HEK293 (cell line): Measurements from ENCODE around the gene CACNA2D1.

ENCODE experiments used
- CTCF ChIA-PET: fragments of 350-600 bp; formaldehyde crosslinking; extraction: SDS; loops from one replicate; lab custom pipeline; 2021; ENCODE audit warnings: antibody characterized with exemption; lab: Yijun Ruan, JAX
- POLR2A ChIA-PET: fragments of 300-600 bp; formaldehyde crosslinking; extraction: SDS; loops from one replicate; lab custom pipeline; 2020; ENCODE audit warnings: antibody characterized with exemption, inconsistent platforms; lab: Yijun Ruan, JAX
- H3K27ac ChIP-seq: fragments of 200-500 bp; sonication (Bioruptor generic); 2 replicates; pipeline ENCODE4 v1.5.1; 2014; ENCODE audit warnings: low read depth, low read length, control low read depth, inconsistent platforms; ENCODE audit errors: extremely low read depth
- H3K36me3 ChIP-seq, 2 experiments: fragments of 200-500 bp in 1 of 2; sonication (Bioruptor generic) in 1 of 2; 1 replicate in 1 of 2; 2 replicates in 1 of 2; pipeline ENCODE4 v1.5.1; 2014 to 2017; ENCODE audit warnings: inconsistent platforms in 2 of 2, low read length in 2 of 2; ENCODE audit not compliant: control insufficient read depth in 2 of 2, insufficient read depth in 1 of 2
- H3K4me1 ChIP-seq: fragments of 200-500 bp; sonication (Bioruptor generic); 2 replicates; pipeline ENCODE4 v1.5.1; 2014; ENCODE audit warnings: mild to moderate bottlenecking, low read length, inconsistent platforms; ENCODE audit not compliant: control insufficient read depth, insufficient read depth
- H3K4me3 ChIP-seq: 2 replicates; pipeline ENCODE4 v1.5.1; 2011; ENCODE audit warnings: low read depth, mild to moderate bottlenecking, control low read depth, low read length, moderate library complexity
- H3K9me3 ChIP-seq: fragments of 200-500 bp; sonication (Bioruptor generic); 2 replicates; pipeline ENCODE4 v1.5.1; 2014; ENCODE audit warnings: low read depth, low read length, inconsistent platforms; ENCODE audit not compliant: control insufficient read depth, insufficient read depth
- AEBP2 ChIP-seq: fragments of 450-650 bp; formaldehyde crosslinking; IDR thresholded peaks from 2 replicates; pipeline ENCODE4 v1.5.1; 2016; ENCODE audit warnings: missing biosample characterization, missing genetic modification characterization, borderline replicate concordance
- EGR2 ChIP-seq: fragments of 450-650 bp; formaldehyde crosslinking; IDR thresholded peaks from 2 replicates; pipeline ENCODE4 v1.5.1; 2016; ENCODE audit warnings: low read depth, missing biosample characterization, missing genetic modification characterization
- PRDM2 ChIP-seq: fragments of 450-650 bp; formaldehyde crosslinking; IDR thresholded peaks from 2 replicates; pipeline ENCODE4 v1.5.1; 2016; ENCODE audit warnings: missing biosample characterization, missing genetic modification characterization, borderline replicate concordance
- RBAK ChIP-seq: fragments of 450-650 bp; formaldehyde crosslinking; IDR thresholded peaks from 2 replicates; pipeline ENCODE4 v1.5.1; 2016; ENCODE audit warnings: missing biosample characterization, missing genetic modification characterization
- ZBTB10 ChIP-seq: fragments of 450-650 bp; formaldehyde crosslinking; IDR thresholded peaks from 2 replicates; pipeline ENCODE4 v1.5.1; 2016; ENCODE audit warnings: missing biosample characterization, missing genetic modification characterization
- ZBTB11 ChIP-seq: fragments of 450-650 bp; formaldehyde crosslinking; conservative IDR thresholded peaks from 2 replicates; pipeline ENCODE4 v1.5.1; 2016; ENCODE audit warnings: low read depth, missing biosample characterization, missing genetic modification characterization
- ZBTB17 ChIP-seq: fragments of 450-650 bp; formaldehyde crosslinking; IDR thresholded peaks from 2 replicates; pipeline ENCODE4 v1.5.1; 2016; ENCODE audit warnings: missing biosample characterization, missing genetic modification characterization
- ZIC2 ChIP-seq: fragments of 450-650 bp; formaldehyde crosslinking; IDR thresholded peaks from 2 replicates; pipeline ENCODE4 v1.5.1; 2016; ENCODE audit warnings: missing biosample characterization, missing genetic modification characterization
- ZNF132 ChIP-seq: fragments of 450-650 bp; formaldehyde crosslinking; IDR thresholded peaks from 2 replicates; pipeline ENCODE4 v1.5.1; 2017; ENCODE audit warnings: missing biosample characterization, missing genetic modification characterization, borderline replicate concordance
- ZNF133 ChIP-seq: fragments of 450-650 bp; formaldehyde crosslinking; IDR thresholded peaks from 2 replicates; pipeline ENCODE4 v1.5.1; 2016; ENCODE audit warnings: missing biosample characterization, missing genetic modification characterization
- ZNF169 ChIP-seq: fragments of 450-650 bp; formaldehyde crosslinking; IDR thresholded peaks from 2 replicates; pipeline ENCODE4 v1.5.1; 2016; ENCODE audit warnings: missing biosample characterization, missing genetic modification characterization
- ZNF416 ChIP-seq: fragments of 450-650 bp; formaldehyde crosslinking; IDR thresholded peaks from 2 replicates; pipeline ENCODE4 v1.5.1; 2016; ENCODE audit warnings: missing biosample characterization, missing genetic modification characterization
- ZNF433 ChIP-seq: fragments of 450-650 bp; formaldehyde crosslinking; IDR thresholded peaks from 2 replicates; pipeline ENCODE4 v1.5.1; 2016; ENCODE audit warnings: missing biosample characterization, missing genetic modification characterization, low read depth
- ZNF558 ChIP-seq: fragments of 450-650 bp; formaldehyde crosslinking; IDR thresholded peaks from 2 replicates; pipeline ENCODE4 v1.5.1; 2016; ENCODE audit warnings: missing biosample characterization, missing genetic modification characterization
- ZNF664 ChIP-seq: fragments of 450-650 bp; formaldehyde crosslinking; IDR thresholded peaks from 2 replicates; pipeline ENCODE4 v1.5.1; 2016; ENCODE audit warnings: missing biosample characterization, missing genetic modification characterization
- ZNF701 ChIP-seq: fragments of 450-650 bp; formaldehyde crosslinking; IDR thresholded peaks from 2 replicates; pipeline ENCODE4 v1.5.1; 2016; ENCODE audit warnings: missing biosample characterization, missing genetic modification characterization
- ZNF707 ChIP-seq: fragments of 450-650 bp; formaldehyde crosslinking; IDR thresholded peaks from 2 replicates; pipeline ENCODE4 v1.5.1; 2016; ENCODE audit warnings: missing biosample characterization, missing genetic modification characterization
- ZNF776 ChIP-seq: fragments of 450-650 bp; formaldehyde crosslinking; IDR thresholded peaks from 2 replicates; pipeline ENCODE4 v1.5.0; 2017; ENCODE audit warnings: missing biosample characterization, missing genetic modification characterization, borderline replicate concordance
- ZNF792 ChIP-seq: fragments of 450-650 bp; formaldehyde crosslinking; IDR thresholded peaks from 2 replicates; pipeline ENCODE4 v1.5.1; 2016; ENCODE audit warnings: missing biosample characterization, missing genetic modification characterization

CACNA2D1 gene

GRCh38 chr7:81924494-81924893, 519.1 kb downstream of the CACNA2D1 start (continued):
- TF ChIP-seq PRDM2 (tag by site-specific recombination) (no peak), ZIC2 (tag by site-specific recombination) (no peak), RBAK (tag by site-specific recombination) (no peak), ZBTB10 (tag by site-specific recombination) (no peak)

GRCh38 chr7:81919494-81919893, 524.1 kb downstream of the CACNA2D1 start:
- no peaks in the 10 kb centered on the region for H3K9me3 ChIP-seq
- no peak overlapping the region for H3K27ac ChIP-seq
- H3K4me3 ChIP-seq, result no peak overlapping the region
- ChIA-PET POLR2A (no interaction called here), CTCF (no interaction called here)
- TF ChIP-seq ZBTB11 (tag by site-specific recombination) (no peak), ZNF169 (tag by site-specific recombination) (no peak), ZNF132 (tag by site-specific recombination) (no peak), ZNF776 (tag by site-specific recombination) (no peak)
- H3K4me1 ChIP-seq, result no peaks in the 10 kb centered on the region
- H3K36me3 ChIP-seq, result no peaks in the 10 kb centered on the region

GRCh38 chr7:81908220-81908619, 535.4 kb downstream of the CACNA2D1 start:
- Histone ChIP-seq H3K4me3 (no peak overlapping the region), H3K27ac (no peak overlapping the region), H3K36me3 (no peaks in the 10 kb centered on the region), H3K4me1 (no peaks in the 10 kb centered on the region), H3K9me3 (no peaks in the 10 kb centered on the region)
- ChIA-PET CTCF (interaction anchor here (0.6 kb wide), 2 partner anchors 50 to 407 kb away, joined by 3 to 5 read pairs; no protein-coding TSS in a partner anchor), POLR2A (no interaction called here)
- TF ChIP-seq ZNF664 (no peak), ZNF792 (tag by site-specific recombination) (no peak), ZNF416 (no peak), ZNF701 (tag by site-specific recombination) (no peak), ZNF558 (no peak), ZBTB17 (tag by site-specific recombination) (no peak), ZNF133 (tag by site-specific recombination) (no peak), ZNF707 (tag by site-specific recombination) (no peak), EGR2 (no peak), ZNF433 (tag by site-specific recombination) (no peak), AEBP2 (tag by site-specific recombination) (no peak)
